Cardiac fibroblast (primary cell): ENCODE results near the gene NKD2.
"Not testable (repeated sequence)": the region's sequence is repeated elsewhere in the genome, so short reads cannot be mapped to it uniquely, and the experiment has no call there.

Experiments
- DNase-seq, 2 donors: peaks; one replicate each; pipeline versions ENCODE4 v3.0.0 to v3.0.0-alpha.2; 2010; ENCODE audit warnings: low read depth in 2 of 2
- H3K4me3 ChIP-seq, 2 donors: replicated peaks in 1 of 2; 1 replicate in 1 of 2; 2 replicates in 1 of 2; pipeline ENCODE4 v1.5.1; 2011; ENCODE audit warnings: low read depth in 2 of 2, low read length in 2 of 2, mild to moderate bottlenecking in 2 of 2, moderate library complexity in 1 of 2
- CTCF ChIP-seq: IDR thresholded peaks from one replicate; pipeline ENCODE4 v1.5.1; 2011; ENCODE audit warnings: low read depth, mild to moderate bottlenecking, low read length, inconsistent platforms

The NKD2 gene

GRCh38 chr5:1057485-1058082 is 49.0 kb downstream of the NKD2 start:
- TF ChIP-seq CTCF, result no peak
- H3K4me3 ChIP-seq, result no peak overlapping the region
- no peak for DNase-seq

- DNase-seq, result no peak
- no peak overlapping the region for H3K4me3 ChIP-seq
- no peak for TF ChIP-seq CTCF
Observed at GRCh38 chr5:1058083-1058945, 49.7 kb downstream of the NKD2 start.

- no peak for TF ChIP-seq CTCF
- no peak for DNase-seq
- no peak overlapping the region for H3K4me3 ChIP-seq
Observed at GRCh38 chr5:1058988-1059883, 50.6 kb downstream of the NKD2 start.

- DNase-seq, result no peak
- no peak for TF ChIP-seq CTCF
- H3K4me3 ChIP-seq, result no peak overlapping the region
Observed at GRCh38 chr5:1059884-1060263, 51.3 kb downstream of the NKD2 start.

GRCh38 chr5:1060535-1060981 is 52.0 kb downstream of the NKD2 start:
- H3K4me3 ChIP-seq, result no peak overlapping the region
- TF ChIP-seq CTCF, result no peak
- DNase-seq, result no peak

- not testable (repeated sequence) for DNase-seq, H3K4me3 ChIP-seq
Observed at GRCh38 chr5:1061292-1061691, 52.7 kb downstream of the NKD2 start.

GRCh38 chr5:1061916-1062315 is 53.3 kb downstream of the NKD2 start:
- no peak overlapping the region for H3K4me3 ChIP-seq
- no peak for DNase-seq
- TF ChIP-seq CTCF, result no peak
